AML-193 (cell line): ENCODE results near the gene CELSR1.

Experiments used
- DNase-seq, 2 experiments: peaks; one replicate each; lab custom pipeline; 2025; lab: John Stamatoyannopoulos, UW

CELSR1 gene

DNA sequence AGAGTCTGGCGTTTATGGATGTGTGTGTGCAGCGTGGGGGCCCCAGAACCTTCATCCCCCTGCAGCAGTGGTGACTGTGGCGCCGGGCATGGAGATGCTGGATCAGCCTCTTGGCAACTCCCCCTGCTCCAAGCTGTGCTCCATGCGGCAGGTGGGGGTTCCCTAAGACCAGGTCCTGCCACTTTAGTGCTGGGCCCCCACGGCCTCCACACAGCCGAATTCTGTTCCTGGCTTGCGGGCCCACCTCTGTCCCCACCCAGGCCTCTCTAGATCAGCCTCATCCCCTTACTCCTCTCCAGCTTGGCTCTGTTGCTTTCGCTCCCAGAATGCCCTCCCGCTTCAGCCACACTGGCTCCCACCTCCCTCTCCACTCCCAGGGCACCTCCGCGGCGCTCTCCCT is 142.3 kb downstream of the CELSR1 start:
- no peak for DNase-seq

DNA sequence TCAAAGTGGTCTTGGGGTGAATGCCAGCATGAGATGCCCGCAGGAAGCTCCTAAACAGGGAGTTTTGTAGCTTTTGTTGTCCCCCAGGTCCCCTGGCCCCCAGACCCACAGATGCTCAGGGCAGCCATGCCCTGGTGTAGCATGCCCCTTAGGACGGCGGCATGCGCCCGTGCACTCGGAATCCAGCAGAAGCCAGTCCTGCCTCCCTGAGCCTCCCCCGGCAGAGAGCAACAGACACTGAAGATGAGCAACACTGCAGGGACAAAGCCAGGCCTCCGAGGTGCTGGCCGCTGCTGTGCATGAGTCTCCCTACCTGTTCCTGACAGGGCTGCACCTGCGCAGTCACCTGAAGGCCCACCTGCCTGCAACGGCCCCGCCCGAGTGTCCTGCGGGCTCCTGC is 142.8 kb downstream of the CELSR1 start:
- no peak for DNase-seq

DNA sequence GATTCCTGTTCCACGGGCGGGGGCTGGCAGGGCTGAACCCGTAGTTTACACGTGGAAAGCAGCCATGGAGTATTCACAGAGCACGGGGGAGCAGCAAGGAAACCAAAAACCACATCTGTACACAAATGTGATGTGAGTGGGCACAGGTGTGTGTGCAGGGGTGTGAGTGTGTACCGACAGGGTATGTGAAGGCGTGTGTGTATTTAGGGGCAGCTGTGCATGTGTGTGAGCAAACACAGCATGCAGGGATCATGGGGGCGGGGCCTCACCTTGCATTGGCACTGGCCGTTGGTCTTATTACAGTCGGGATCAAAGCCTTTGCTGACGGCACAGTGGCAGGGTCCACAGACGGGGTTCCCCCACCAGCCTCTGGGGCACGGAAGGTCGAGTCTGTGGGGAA is 143.5 kb downstream of the CELSR1 start:
- no peak for DNase-seq

GRCh38 chr22:46392137-46392844 is 145.1 kb downstream of the CELSR1 start:
- no peak for DNase-seq

- DNase-seq = no peak
These were observed 145.8 kb downstream of the CELSR1 start for GRCh38 chr22:46391486-46392136.

GRCh38 chr22:46390652-46391301 is 146.6 kb downstream of the CELSR1 start:
- no peak for DNase-seq

GRCh38 chr22:46390105-46390651 is 147.2 kb downstream of the CELSR1 start:
- no peak for DNase-seq

GRCh38 chr22:46389081-46389480 is 148.3 kb downstream of the CELSR1 start:
- DNase-seq = no peak

GRCh38 chr22:46388647-46389046 is 148.8 kb downstream of the CELSR1 start:
- DNase-seq = no peak

- no peak for DNase-seq
These were observed 149.7 kb downstream of the CELSR1 start for GRCh38 chr22:46387748-46388147.

GRCh38 chr22:46386312-46386711 is 151.1 kb downstream of the CELSR1 start:
- no peak for DNase-seq

DNA sequence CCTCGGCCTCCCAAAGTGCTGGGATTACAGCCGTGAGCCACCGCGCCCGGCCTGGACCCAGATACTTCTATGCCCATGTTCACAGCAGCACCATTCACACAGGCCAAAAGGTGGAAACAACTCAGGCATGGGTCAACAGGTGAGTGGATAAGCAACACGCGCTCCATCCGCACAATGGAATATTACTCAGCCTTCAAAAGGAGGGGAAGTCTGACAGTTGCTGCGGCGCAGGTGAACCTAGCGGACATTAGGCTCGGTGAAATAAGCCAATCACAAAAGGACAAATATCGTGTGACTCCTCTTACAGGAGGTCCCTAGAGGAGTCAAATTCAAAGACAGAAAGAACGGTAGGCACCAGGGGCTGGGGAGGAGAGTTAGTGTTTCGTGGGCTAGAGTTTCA is 154.9 kb downstream of the CELSR1 start:
- DNase-seq = no peak

DNA sequence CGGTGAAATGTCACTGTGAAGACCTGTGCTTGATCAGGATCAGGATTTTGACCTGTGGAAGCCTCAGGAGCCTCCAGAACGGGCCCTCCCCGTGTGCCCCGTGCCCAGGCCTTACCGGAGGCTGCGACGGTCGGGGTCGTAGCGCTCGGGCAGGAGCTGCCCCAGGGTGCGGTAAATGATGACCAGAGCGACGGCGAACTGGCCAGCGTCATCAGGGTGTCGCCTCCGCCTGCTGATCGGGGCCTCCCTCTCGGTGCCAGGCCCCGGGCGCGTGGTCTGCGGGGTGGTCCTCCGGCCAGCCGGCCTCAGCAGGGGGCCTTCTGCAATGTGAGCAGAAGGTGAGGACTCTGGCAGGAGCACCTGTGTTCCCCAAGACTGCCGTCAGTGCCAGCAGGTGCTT is 155.7 kb downstream of the CELSR1 start:
- DNase-seq = no peak

- no peak for DNase-seq
These were observed 156.3 kb downstream of the CELSR1 start for GRCh38 chr22:46381142-46381541.

GRCh38 chr22:46380581-46380980 is 156.8 kb downstream of the CELSR1 start:
- no peak for DNase-seq

DNA sequence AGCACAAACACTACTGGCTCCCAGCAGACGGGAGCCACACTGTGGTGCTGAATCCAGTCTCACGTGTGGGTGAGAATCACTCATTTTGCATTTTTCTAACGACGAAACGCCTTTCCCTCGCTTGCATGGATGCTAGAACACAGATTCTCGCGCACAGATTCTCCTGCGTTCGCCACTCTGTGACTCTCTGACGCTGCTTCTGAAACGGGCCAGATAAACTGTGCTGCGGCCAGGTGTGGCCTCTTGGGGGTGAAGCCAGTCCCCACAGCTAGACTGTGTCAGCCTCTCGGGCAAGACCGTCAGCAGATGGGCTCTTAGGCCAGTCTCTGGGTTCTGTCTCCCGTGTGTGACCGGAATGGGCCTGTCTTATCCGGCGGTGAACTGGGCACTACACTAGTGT is 157.4 kb downstream of the CELSR1 start:
- DNase-seq = no peak

- DNase-seq = no peak
These were observed 158.1 kb downstream of the CELSR1 start for GRCh38 chr22:46379066-46379930.

DNA sequence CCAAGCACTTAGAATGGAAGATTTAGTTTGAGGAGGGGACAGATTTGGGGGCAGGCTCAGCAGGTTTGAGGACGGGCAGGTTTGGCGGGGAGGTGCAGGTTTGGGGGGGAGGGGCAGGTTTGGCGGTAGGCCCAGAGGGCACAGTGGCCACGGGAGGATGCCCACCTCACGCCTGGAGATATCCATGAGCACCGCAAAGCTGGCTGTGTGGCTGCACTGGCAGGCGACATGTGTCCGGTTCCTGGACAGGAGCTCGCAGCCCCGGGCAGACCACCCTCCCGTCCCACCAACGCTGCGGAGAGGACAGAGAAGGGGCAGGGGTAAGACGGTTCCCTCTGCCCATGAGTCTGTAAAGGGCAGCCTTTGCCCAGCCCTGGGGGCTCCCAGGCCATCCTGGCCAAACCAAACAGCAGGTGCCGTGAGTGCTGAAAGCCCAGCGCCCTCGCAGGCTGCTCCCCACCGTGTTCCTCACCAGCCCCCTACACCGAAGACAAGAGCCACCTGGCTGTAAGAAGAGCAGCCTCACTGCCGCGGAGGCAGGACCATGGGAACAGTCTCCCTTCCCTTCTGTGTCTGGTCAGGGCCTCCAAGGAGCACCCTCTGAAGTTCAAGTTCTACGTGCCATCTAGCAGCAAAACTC is 158.9 kb downstream of the CELSR1 start:
- DNase-seq = no peak

- DNase-seq = no peak
These were observed 159.6 kb downstream of the CELSR1 start for GRCh38 chr22:46377525-46378425.

- no peak for DNase-seq
These were observed 160.4 kb downstream of the CELSR1 start for GRCh38 chr22:46376908-46377524.
